GM04504 (cell line): ENCODE data around the gene DOCK10.

ENCODE experiments used
- DNase-seq: peaks from one replicate; pipeline ENCODE4 v3.0.0-alpha.2; 2012; ENCODE audit warnings: low read depth

The DOCK10 gene

DNA sequence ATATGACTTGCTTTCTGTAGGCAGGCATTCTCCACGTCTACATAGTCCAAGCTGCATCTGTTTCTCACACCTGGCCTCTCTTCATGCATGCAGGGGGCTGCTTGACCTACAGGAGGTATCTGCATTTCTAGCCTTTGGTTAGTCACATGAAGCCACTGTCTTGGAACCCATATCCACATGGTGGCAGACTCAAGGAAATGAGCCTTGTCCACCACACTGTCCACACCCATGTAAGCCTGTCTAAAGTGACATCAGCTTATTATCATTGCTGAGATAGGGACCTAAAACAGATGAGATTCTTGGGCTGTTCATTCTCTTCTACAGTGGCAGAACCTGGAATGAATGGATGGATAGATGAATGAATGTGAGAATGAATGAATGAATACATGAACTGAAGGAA, 160.4 kb downstream of the DOCK10 start:
- no peak for DNase-seq

GRCh38 chr2:224876522-224876921, 165.7 kb downstream of the DOCK10 start:
- no peak for DNase-seq

- DNase-seq, result no peak
Observed at GRCh38 chr2:224875841-224876240, 166.4 kb downstream of the DOCK10 start.

DNA sequence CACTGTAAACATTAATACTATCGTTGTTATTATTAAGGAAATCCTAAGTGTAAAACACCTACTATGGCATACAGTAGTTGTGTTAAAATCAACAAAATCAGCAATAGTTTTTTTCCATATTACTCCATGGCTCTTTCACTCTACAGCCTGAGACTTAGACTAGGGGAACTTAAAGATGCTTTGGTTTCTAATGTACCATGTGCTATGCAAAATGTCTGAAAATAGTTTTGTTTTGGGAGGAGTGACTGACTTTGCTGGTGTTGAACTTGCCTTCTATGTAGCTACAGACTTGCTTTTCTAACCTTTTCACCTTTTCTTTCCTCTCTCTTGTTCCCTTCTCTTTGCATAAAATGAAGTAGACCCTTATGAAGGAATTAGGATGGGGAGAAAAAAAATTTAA, 167.1 kb downstream of the DOCK10 start:
- DNase-seq, result no peak

DNA sequence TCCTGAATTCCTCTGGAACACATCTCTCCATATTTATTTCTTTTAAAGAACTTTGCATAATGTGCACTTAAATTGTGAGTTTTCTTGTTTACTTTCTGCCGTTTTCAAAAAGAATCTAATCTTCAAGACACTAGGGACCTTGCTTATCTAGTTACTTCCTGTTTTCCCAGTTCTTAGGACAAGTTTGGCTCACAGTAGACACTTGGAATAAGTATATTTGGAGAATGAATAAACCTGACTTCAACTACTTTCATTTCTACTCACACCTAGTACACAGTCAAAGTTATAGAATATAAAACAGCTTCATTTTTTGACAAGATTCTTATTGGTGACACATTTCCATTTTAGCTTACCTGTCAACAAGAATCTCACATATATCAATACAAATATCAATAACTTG, 170.5 kb downstream of the DOCK10 start:
- no peak for DNase-seq

DNA sequence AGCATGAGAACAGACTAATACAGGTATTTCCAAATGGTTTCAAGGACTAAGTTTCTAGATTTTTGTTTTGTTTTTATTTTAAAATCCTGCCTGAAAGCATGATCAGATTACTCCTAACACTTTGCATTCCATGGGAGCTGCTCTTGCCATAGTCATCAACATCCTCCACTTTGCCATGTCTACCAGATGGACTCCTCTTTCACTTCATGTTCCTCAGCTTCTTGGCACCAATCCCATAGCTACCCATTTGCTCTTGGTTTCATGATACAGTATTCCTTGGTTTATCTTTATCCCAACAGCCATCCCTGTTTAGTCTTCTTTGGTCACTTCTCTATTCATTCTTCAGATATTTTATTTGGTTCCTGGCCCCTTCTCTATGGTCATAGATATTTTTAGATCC, 171.9 kb downstream of the DOCK10 start:
- DNase-seq, result no peak

DNA sequence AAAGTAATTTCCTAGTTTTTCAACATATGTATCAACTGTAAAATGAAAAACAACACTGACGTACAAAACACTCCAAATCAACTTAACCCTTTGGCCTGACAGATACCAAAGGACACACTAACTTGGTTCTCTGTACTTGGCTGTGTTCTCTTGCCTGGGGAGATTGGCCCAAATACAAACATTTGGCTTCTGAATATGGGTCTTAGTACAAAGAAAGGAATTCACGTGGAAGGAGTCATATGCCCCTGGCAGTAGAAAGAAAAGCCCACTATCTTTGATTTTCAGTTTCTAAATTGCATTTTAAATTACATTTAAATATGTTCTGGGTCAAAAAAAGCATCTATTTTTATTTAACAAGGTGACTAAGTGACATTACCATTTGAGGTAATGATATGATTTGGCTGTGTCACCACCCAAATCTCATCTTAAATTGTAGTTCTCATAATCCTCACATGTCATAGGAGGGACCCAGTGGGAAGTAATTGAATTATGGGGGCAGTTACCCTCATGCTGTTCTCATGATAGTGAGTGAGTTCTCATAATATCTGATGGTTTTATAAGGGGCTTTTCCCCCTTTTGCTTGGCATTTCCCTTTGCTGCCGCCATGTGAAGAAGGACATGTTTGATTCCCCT, 172.6 kb downstream of the DOCK10 start:
- DNase-seq, result peak; percentile 77

GRCh38 chr2:224865016-224865415, 177.3 kb downstream of the DOCK10 start:
- peak; percentile 55 for DNase-seq

GRCh38 chr2:224861266-224861665, 181.0 kb downstream of the DOCK10 start:
- DNase-seq, result no peak

- no peak for DNase-seq
Observed at GRCh38 chr2:224860786-224861185, 181.5 kb downstream of the DOCK10 start.

GRCh38 chr2:224851811-224852210, 190.5 kb downstream of the DOCK10 start:
- DNase-seq, result no peak

- DNase-seq, result no peak
Observed at GRCh38 chr2:224850081-224850480, 192.2 kb downstream of the DOCK10 start.

DNA sequence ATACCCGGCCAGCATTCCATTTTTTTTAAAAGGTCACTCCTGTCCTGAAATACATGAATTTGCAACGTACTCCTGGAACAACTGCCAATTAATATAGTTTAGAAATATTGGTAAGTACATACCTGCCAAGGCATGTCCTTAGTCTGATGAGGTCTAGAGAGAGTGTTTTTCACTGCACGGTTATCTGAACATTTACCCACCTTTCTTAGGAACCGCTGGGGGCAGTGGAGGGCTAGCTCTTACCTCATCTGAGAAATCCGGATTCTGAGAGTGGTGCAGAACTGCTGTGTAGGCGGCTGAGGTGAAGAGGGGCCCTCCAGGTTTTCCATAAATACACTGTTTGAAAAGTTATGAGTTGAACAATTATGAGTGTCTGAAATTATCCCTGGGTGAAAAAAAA, 193.0 kb downstream of the DOCK10 start:
- no peak for DNase-seq

DNA sequence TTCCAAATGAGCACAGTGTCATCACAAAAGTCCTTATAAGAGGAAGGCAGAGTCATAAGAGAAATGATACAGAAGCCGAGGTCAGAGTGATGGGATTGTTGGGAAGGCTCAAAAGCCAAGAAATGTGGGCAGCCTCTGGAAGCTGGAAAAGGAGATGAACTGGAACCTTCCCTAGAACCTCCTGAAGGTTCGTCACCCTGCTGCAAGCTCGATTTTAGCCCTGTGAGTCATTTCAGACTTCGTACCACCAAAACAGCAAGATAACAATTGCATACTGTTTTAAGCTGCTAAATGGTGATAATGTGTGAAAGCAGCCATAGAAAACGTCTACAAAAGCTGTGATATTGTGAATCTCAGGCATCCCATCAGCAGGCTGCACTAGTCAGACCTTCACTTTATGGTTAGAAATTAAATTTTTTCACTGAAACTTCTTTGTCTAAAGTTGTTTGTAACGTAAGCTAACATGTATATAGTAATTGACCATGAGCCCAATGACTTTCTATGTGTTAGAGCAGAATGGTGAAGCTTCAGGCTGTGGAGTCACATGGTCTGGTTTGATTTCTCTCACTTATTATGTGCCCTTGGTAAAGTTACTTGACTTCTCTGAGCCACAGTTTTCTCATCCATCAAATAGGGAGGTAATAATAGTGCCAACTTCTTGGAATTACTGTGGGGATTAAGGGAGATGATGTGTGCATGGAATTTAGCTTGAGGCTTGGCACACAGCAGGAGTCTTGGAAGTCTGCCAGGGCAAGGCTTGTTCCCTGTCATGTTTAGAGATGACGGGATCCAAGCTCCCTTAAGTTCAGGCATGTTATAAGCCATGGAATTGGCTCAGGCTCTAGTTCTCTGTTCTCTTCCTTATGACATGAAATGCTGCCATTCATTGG, 194.1 kb downstream of the DOCK10 start:
- DNase-seq, result peak; percentile 49

DNA sequence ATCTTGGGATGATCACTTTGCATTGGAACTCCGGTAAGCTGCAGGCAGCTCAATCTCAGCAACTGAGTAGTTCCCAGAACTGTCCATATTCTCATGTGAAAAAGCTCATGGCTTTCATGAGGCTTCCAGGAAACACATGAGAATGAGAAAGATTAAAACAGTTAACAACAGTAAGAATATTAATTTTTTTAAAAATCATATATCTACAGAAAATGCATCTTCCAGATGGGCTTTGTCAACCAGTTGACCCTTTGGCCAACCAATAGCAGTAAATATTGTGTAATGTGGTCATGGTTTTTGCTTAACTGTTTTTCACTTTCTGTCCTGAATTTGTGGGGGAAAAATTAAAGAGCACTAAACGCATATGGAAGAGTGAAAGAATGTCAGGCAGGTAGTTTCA, 194.9 kb downstream of the DOCK10 start:
- no peak for DNase-seq

DNA sequence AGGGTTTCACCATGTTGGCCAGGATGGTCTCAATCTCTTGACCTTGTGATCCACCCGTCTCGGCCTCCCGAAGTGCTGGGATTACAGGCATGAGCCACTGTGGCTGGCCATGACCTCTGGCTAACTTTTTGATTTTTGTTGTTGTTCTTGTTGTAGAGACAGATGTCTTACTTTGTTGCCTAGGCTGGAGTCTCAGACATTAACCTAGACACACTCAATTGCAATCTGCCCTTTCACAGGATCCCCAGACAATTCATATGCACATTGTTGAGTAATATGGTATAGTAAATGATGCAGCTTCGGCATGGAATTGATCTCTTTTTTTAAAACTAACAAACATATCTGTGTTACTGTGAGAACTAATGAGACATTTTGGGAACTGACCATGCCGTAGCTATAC, 195.6 kb downstream of the DOCK10 start:
- DNase-seq, result no peak

GRCh38 chr2:224846161-224846560, 196.1 kb downstream of the DOCK10 start:
- no peak for DNase-seq

DNA sequence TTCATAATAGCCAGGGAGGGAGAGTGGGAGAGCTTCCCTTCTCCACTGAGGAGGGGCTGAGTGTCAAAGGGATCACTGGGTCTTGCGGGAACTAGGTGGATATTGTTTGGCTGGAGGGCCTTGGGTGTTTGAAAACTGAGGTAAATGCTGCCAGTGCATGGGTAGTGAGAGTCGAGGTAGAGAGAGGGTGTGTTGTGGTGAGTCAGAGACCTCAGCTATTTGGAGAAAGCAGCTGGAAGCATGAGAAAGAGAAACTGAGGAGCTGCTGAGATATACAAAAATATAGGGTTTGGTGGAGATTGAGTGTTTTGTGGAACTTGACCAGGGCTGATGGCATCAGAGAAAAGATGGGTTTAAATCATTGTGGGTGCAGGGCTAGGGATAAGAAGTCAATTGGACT, 199.1 kb downstream of the DOCK10 start:
- DNase-seq, result no peak

DNA sequence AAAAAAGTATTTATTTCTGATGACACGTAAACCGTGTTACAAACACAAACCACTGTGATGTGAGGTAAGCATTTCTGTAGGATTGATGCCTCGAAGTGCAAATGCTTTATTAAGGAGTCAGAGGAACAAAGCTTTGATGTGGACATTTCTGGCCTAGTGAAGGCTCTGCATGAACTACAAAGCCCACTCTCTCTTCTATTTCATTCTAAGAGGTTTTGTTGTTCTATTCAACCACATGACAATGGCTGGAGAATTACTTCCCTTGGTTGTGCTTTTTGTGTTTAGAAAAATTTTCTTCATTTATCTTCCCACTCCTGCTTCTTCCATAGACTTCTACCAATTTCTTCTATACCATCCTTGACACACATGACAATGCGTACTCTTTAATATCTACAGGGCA, 200.4 kb downstream of the DOCK10 start:
- DNase-seq, result no peak

- peak; percentile 48 for DNase-seq
Observed at GRCh38 chr2:224838335-224838734, 203.9 kb downstream of the DOCK10 start.

- peak; percentile 76 for DNase-seq
Observed at GRCh38 chr2:224837558-224837957, 204.7 kb downstream of the DOCK10 start.

DNA sequence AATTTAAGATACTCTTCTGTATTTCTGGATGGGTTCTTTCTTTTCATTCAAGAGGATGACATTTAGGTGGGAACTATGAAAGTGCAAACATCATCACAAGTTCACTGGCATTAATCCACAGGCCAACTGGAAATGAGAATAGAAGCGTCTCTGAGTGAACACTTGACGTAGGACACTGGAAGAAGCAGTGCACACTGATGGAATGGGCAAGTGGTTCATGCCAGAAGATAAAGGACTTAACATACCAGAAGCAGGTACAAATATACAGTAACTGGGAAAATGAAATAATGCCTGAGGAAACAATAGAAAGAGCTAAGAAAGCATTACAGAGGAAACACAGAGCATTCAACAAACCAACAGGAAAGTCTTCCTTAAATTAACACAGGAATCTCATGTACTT, 205.2 kb downstream of the DOCK10 start:
- DNase-seq, result no peak

DNA sequence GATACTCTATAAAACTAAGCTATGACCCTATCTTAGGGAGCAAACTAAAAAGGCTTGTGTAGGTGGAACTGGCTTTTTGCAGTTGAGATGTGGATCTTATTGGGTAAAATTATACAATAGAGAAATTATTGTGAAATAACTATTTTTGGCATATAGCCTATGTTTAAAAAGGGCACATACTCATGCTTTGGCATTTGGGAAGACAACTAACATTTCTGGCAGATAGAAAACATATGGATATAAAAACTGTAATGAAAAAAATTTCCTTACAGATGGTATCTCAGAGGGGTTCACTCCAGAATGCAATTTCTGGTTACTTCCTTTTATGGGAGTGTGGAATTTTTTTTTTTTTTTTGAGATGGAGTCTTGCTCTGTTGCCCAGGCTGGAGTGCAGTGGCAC, 206.0 kb downstream of the DOCK10 start:
- DNase-seq, result no peak

DNA sequence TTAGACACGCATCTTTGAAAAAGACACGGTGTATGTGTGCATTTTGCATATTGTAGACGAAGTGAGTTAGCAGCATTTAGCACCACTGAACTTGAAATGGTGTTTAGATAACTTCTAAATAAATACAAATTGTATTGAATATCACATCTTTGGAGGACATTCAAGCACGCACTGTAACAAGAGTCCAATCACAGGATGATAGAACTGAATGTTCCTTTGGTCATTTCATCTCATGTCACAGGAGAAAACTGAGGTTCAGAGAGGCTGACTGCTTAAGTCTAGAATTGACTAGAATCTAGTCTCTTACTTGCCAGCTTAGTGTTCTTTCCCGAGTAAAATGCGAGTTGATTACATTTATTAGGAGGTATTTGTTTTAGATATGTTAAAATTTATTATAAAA, 206.9 kb downstream of the DOCK10 start:
- no peak for DNase-seq
